ENCODE measurements around the gene ADAMTS6. TPM values are rescaled to one million over a fixed set of nuclear protein-coding genes. Genes with fewer than 3 reads are reported as not detected.

Gene ADAMTS6
- polyA plus RNA-seq, 3 donors: 0.01 TPM; not detected in 2

DNA sequence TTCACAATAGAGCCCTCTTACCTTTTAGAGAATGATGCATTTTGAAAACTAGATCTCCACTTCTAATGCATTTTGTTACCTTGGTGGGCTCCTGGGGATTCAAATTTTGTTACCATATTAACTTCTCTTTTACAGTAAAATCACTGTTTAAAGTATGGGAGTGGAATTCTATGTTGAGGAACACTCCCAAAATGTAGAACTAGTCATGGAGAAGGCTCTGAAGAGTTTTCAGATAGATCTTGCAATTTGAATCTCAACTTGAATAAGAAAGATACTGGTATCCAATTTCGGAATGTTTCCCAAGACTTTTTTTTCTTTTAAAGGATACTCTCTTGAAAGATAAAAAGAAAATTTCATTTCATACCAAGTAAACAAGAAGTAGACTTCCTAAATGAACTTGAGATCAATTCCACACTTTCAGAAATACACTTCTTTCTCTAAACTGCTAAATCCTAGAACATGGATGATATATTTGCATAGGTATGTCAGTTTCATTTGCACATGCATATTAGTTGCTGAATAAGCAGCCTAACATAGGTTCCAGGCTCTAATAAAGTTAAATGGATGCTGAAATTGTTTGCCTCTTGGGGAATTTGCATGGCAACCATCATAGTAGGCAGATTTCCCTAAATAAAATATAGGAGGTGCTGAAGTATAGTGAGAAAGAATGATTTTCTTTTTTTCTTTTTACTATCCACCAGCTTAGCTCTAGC is 205.4 kb downstream of the ADAMTS6 start:
- H2AFZ ChIP-seq (ENCODE audit: insufficient read depth, low read depth, low read length, poor library complexity, severe bottlenecking): no peak overlapping the region
- WGBS (ENCODE audit: insufficient coverage): no CpG with 5 or more reads among the region's 1 CpG
- Mint-ChIP-seq H3K27me3 (ENCODE audit: low read depth in 3 of 3) (peaks cover 0 to 2% (median 0%) of the 10 kb centered on the region in 3 donors), H3K4me1 (no peaks in the 10 kb centered on the region), H3K36me3 (no peaks in the 10 kb centered on the region), H3K9me3 (peaks cover 0 to 6% (median 3%) of the 10 kb centered on the region in 7 donors), H3K4me3 (no peak overlapping the region), H3K27ac (no peak overlapping the region)
- no peak for DNase-seq
- no peaks in the 10 kb centered on the region for H3K9me3 ChIP-seq (replicated peaks in 1 of 2; ENCODE audit: control insufficient read depth in 1 of 2, insufficient read depth in 1 of 2, low read length in 2 of 2)
- H3K4me2 ChIP-seq (replicated peaks; ENCODE audit: extremely low read depth, low read length, poor library complexity, severe bottlenecking): no peak overlapping the region
- no peaks in the 10 kb centered on the region for H3K27me3 ChIP-seq (ENCODE audit: control insufficient read depth in 2 of 2, insufficient read depth in 2 of 2, low read length in 2 of 2)
- no peak overlapping the region for H3K9ac ChIP-seq (ENCODE audit: insufficient read depth, low read length, poor library complexity, severe bottlenecking)
- H4K20me1 ChIP-seq (ENCODE audit: insufficient read depth, low read length): no peaks in the 10 kb centered on the region
- H3K4me3 ChIP-seq (replicated peaks in 1 of 3; ENCODE audit: low read depth in 2 of 3, low read length in 3 of 3): no peak overlapping the region
- H3K79me2 ChIP-seq (ENCODE audit: insufficient read depth, low read length): no peaks in the 10 kb centered on the region
- TF ChIP-seq, protein P1, sequence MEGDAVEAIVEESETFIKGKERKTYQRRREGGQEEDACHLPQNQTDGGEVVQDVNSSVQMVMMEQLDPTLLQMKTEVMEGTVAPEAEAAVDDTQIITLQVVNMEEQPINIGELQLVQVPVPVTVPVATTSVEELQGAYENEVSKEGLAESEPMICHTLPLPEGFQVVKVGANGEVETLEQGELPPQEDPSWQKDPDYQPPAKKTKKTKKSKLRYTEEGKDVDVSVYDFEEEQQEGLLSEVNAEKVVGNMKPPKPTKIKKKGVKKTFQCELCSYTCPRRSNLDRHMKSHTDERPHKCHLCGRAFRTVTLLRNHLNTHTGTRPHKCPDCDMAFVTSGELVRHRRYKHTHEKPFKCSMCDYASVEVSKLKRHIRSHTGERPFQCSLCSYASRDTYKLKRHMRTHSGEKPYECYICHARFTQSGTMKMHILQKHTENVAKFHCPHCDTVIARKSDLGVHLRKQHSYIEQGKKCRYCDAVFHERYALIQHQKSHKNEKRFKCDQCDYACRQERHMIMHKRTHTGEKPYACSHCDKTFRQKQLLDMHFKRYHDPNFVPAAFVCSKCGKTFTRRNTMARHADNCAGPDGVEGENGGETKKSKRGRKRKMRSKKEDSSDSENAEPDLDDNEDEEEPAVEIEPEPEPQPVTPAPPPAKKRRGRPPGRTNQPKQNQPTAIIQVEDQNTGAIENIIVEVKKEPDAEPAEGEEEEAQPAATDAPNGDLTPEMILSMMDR (IDR thresholded peaks at IDR 0.05): no peak
- H3K4me1 ChIP-seq (ENCODE audit: control insufficient read depth in 1 of 2, insufficient read depth in 2 of 2, low read length in 2 of 2): no peaks in the 10 kb centered on the region
- H3K36me3 ChIP-seq (replicated peaks in 1 of 2; ENCODE audit: control insufficient read depth in 1 of 2, insufficient read depth in 2 of 2, low read length in 2 of 2): no peaks in the 10 kb centered on the region
- H3K27ac ChIP-seq (ENCODE audit: low read depth in 1 of 2, low read length in 2 of 2): no peak overlapping the region
- intact Hi-C loops (cut with micrococcal nuclease): no loop called here

DNA sequence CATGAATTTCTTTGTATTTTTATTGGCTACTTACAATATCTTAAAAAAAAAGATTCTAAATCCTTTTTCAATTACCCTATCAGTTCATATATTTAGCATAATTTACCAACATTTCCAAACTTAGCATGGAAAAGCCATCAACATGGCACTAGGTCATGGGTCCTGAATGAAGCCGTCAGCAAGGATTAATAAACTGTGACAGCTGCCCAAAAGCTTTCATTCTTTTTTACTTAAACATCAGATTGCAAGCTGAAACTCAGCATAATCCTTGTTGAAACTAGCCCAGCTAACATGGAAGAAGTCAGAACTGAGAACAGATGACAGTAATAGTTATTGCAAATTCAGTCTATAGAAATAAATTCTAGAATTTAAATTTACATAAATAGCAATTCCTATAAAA is 209.8 kb downstream of the ADAMTS6 start:
- Mint-ChIP-seq H3K4me1 (no peaks in the 10 kb centered on the region), H3K36me3 (no peaks in the 10 kb centered on the region), H3K27ac (no peak overlapping the region), H3K27me3 (ENCODE audit: low read depth in 3 of 3) (peaks cover 0 to 2% (median 0%) of the 10 kb centered on the region in 3 donors), H3K4me3 (no peak overlapping the region), H3K9me3 (peaks cover 0 to 5% (median 0%) of the 10 kb centered on the region in 7 donors)
- Histone ChIP-seq H2AFZ (ENCODE audit: insufficient read depth, low read depth, low read length, poor library complexity, severe bottlenecking) (no peak overlapping the region), H3K27me3 (ENCODE audit: control insufficient read depth in 2 of 2, insufficient read depth in 2 of 2, low read length in 2 of 2) (no peaks in the 10 kb centered on the region), H3K4me1 (ENCODE audit: control insufficient read depth in 1 of 2, insufficient read depth in 2 of 2, low read length in 2 of 2) (no peaks in the 10 kb centered on the region), H3K4me3 (replicated peaks in 1 of 3; ENCODE audit: low read depth in 2 of 3, low read length in 3 of 3) (no peak overlapping the region), H3K79me2 (ENCODE audit: insufficient read depth, low read length) (no peaks in the 10 kb centered on the region), H4K20me1 (ENCODE audit: insufficient read depth, low read length) (no peaks in the 10 kb centered on the region), H3K9ac (ENCODE audit: insufficient read depth, low read length, poor library complexity, severe bottlenecking) (no peak overlapping the region), H3K4me2 (replicated peaks; ENCODE audit: extremely low read depth, low read length, poor library complexity, severe bottlenecking) (no peak overlapping the region), H3K27ac (ENCODE audit: low read depth in 1 of 2, low read length in 2 of 2) (no peak overlapping the region), H3K36me3 (replicated peaks in 1 of 2; ENCODE audit: control insufficient read depth in 1 of 2, insufficient read depth in 2 of 2, low read length in 2 of 2) (no peaks in the 10 kb centered on the region), H3K9me3 (replicated peaks in 1 of 2; ENCODE audit: control insufficient read depth in 1 of 2, insufficient read depth in 1 of 2, low read length in 2 of 2) (no peaks in the 10 kb centered on the region)
- no peak for DNase-seq
- TF ChIP-seq, protein P1 (IDR thresholded peaks at IDR 0.05): no peak
- WGBS (ENCODE audit: insufficient coverage): 100% methylated on average over 1 of the region's 1 CpG
- intact Hi-C loops (cut with micrococcal nuclease): no loop called here

Measured in CD14-positive monocyte (primary cell).